Nephron (organoid): ENCODE measurements around the gene TEKT4.

ENCODE experiments used
- H3K27ac Mint-ChIP-seq, 3 experiments: 2 replicates each; pipeline ENCODE4 v1.8.0; 2020; ENCODE audit warnings: mixed read lengths in 3 of 3, mild to moderate bottlenecking in 2 of 3, moderate library complexity in 1 of 3
- H3K27me3 Mint-ChIP-seq: 2 replicates; pipeline ENCODE4 v1.8.0; 2021; ENCODE audit warnings: low read depth, mild to moderate bottlenecking, moderate library complexity, mixed read lengths
- H3K36me3 Mint-ChIP-seq: 2 replicates; pipeline ENCODE4 v1.8.0; 2020; ENCODE audit warnings: low read depth, mixed read lengths
- H3K4me1 Mint-ChIP-seq: 2 replicates; pipeline ENCODE4 v1.8.0; 2020; ENCODE audit warnings: mixed read lengths
- H3K4me3 Mint-ChIP-seq, 3 experiments: 2 replicates each; pipeline ENCODE4 v1.8.0; 2020; ENCODE audit warnings: mild to moderate bottlenecking in 3 of 3, mixed read lengths in 3 of 3, moderate library complexity in 2 of 3
- H3K9me3 Mint-ChIP-seq: 2 replicates; pipeline ENCODE4 v1.8.0; 2020; ENCODE audit warnings: mixed read lengths
- CTCF ChIP-seq, 3 experiments: fragments of 200-600 bp; sonication (generic); IDR thresholded peaks; one replicate each; pipeline ENCODE4 v1.5.0; 2021; ENCODE audit warnings: antibody characterized with exemption in 3 of 3; ENCODE audit not compliant: unreplicated experiment in 3 of 3

The TEKT4 gene

GRCh38 chr2:94869131-94869530 is 2.1 kb upstream of the TEKT4 start:
- Mint-ChIP-seq H3K9me3 (no peaks in the 10 kb centered on the region), H3K36me3 (no peaks in the 10 kb centered on the region), H3K4me3 (no peak overlapping the region), H3K4me1 (no peaks in the 10 kb centered on the region), H3K27me3 (peaks cover 70% of the 10 kb centered on the region), H3K27ac (no peak overlapping the region)
- TF ChIP-seq CTCF (IDR thresholded peaks at IDR 0.05; ENCODE audit: unreplicated experiment in 3 of 3): no peak

- H3K36me3 Mint-ChIP-seq: no peaks in the 10 kb centered on the region
- TF ChIP-seq CTCF (IDR thresholded peaks at IDR 0.05; ENCODE audit: unreplicated experiment in 3 of 3): no peak
- H3K9me3 Mint-ChIP-seq: no peaks in the 10 kb centered on the region
- peaks cover 64% of the 10 kb centered on the region for H3K27me3 Mint-ChIP-seq
- H3K4me3 Mint-ChIP-seq: no peak overlapping the region
- H3K27ac Mint-ChIP-seq: no peak overlapping the region
- H3K4me1 Mint-ChIP-seq: no peaks in the 10 kb centered on the region
Measured at GRCh38 chr2:94869552-94870439, 1.4 kb upstream of the TEKT4 start.

- Mint-ChIP-seq H3K4me3 (peak overlapping the region; percentile 53 to 68 (median 66)), H3K27me3 (peaks cover 59% of the 10 kb centered on the region), H3K27ac (no peak overlapping the region), H3K36me3 (no peaks in the 10 kb centered on the region), H3K9me3 (no peaks in the 10 kb centered on the region), H3K4me1 (no peaks in the 10 kb centered on the region)
- peak; percentile 29 to 44 (median 34) for TF ChIP-seq CTCF (IDR thresholded peaks at IDR 0.05; ENCODE audit: unreplicated experiment in 3 of 3)
Measured at GRCh38 chr2:94870440-94871225, 597 bp upstream of the TEKT4 start.

- Mint-ChIP-seq H3K9me3 (no peaks in the 10 kb centered on the region), H3K36me3 (no peaks in the 10 kb centered on the region)
Measured at GRCh38 chr2:94872088-94872618, 923 bp downstream of the TEKT4 start.

GRCh38 chr2:94872676-94873361 is 1.6 kb downstream of the TEKT4 start:
- H3K27ac Mint-ChIP-seq: no peak overlapping the region
- no peaks in the 10 kb centered on the region for H3K36me3 Mint-ChIP-seq
- peaks cover 43% of the 10 kb centered on the region for H3K27me3 Mint-ChIP-seq
- TF ChIP-seq CTCF (IDR thresholded peaks at IDR 0.05; ENCODE audit: unreplicated experiment in 3 of 3): no peak
- no peak overlapping the region for H3K4me3 Mint-ChIP-seq
- H3K9me3 Mint-ChIP-seq: no peaks in the 10 kb centered on the region
- H3K4me1 Mint-ChIP-seq: no peaks in the 10 kb centered on the region

More at GRCh38 chr2:94872088-94872618, 923 bp downstream of the TEKT4 start:
- Mint-ChIP-seq H3K27me3 (peaks cover 46% of the 10 kb centered on the region), H3K4me3 (peak overlapping the region in 1 of 3 experiments; percentile 43), H3K27ac (no peak overlapping the region), H3K4me1 (no peaks in the 10 kb centered on the region)
- no peak for TF ChIP-seq CTCF (IDR thresholded peaks at IDR 0.05; ENCODE audit: unreplicated experiment in 3 of 3)
